Transverse colon (tissue), 4 donors: Measurements from ENCODE around the gene GOLGA6L10.
"Not testable (repeated sequence)": the region's sequence is repeated elsewhere in the genome, so short reads cannot be mapped to it uniquely, and the experiment has no call there.

Experiments used
- CTCF ChIP-seq, 5 experiments: fragments of 200-600 bp in 3 of 5; fragments of 450-650 bp in 2 of 5; sonication (generic) in 3 of 5; IDR thresholded peaks; 1 replicate in 2 of 5; 2 replicates in 3 of 5; pipeline ENCODE4 v1.5.1; 2016 to 2017; ENCODE audit warnings: antibody characterized with exemption in 5 of 5, inconsistent platforms in 3 of 5, mild to moderate bottlenecking in 2 of 5, moderate library complexity in 1 of 5
- EP300 ChIP-seq: sonication (generic); formaldehyde crosslinking; IDR thresholded peaks from one replicate; pipeline ENCODE4 v1.6.1; 2017; ENCODE audit warnings: antibody characterized with exemption, low read depth
- POLR2A ChIP-seq: fragments of 450-650 bp; IDR thresholded peaks from one replicate; pipeline ENCODE4 v1.6.1; 2016; ENCODE audit warnings: antibody characterized with exemption, mild to moderate bottlenecking, moderate library complexity
- POLR2AphosphoS5 ChIP-seq, 3 donors: sonication (generic); formaldehyde crosslinking; IDR thresholded peaks; one replicate each; pipeline ENCODE4 v1.6.1; 2016; ENCODE audit warnings: antibody characterized with exemption in 3 of 3

GRCh38 chr15:82337051-82337450 is 12.2 kb downstream of the GOLGA6L10 start:
- not testable (repeated sequence) for TF ChIP-seq POLR2AphosphoS5 (IDR thresholded peaks at IDR 0.05); POLR2A; CTCF (IDR thresholded peaks at IDR 0.05); EP300
